Tongue (tissue), 2 donors: Measurements from ENCODE around the gene MAPK8IP1. TPM values are rescaled to one million over a fixed set of nuclear protein-coding genes. Genes with fewer than 3 reads are reported as not detected.
"Not testable (repeated sequence)": the region's sequence is repeated elsewhere in the genome, so short reads cannot be mapped to it uniquely, and the experiment has no call there.

Source experiments
- DNase-seq: peaks from one replicate; pipeline ENCODE4 v3.0.0-alpha.2; 2015
- total RNA-seq: library from RNA; depleted of rRNA; stranded (reverse); fragments of >200 nt; gene quantifications from one replicate; pipeline ENCODE4 v1.2.3, GENCODE V29; 2014

Gene MAPK8IP1
- total RNA-seq, result 12.7 TPM

- peak; percentile 67 for DNase-seq
These were observed at the start of gene MAPK8IP1 for GRCh38 chr11:45885274-45885920. TSS of gene MAPK8IP1 (plus strand) at chr11:45885651. CDS start at chr11:45885821, 170 bp downstream.

- DNase-seq, result no peak
These were observed 46.2 kb upstream of the MAPK8IP1 start for GRCh38 chr11:45839204-45839603.

- not testable (repeated sequence) for DNase-seq
These were observed 45.2 kb upstream of the MAPK8IP1 start for GRCh38 chr11:45840251-45840650.

GRCh38 chr11:45843158-45843924 lies 42.1 kb upstream of the MAPK8IP1 start:
- DNase-seq, result peak; percentile 95

- DNase-seq, result no peak
These were observed 40.5 kb upstream of the MAPK8IP1 start for GRCh38 chr11:45844822-45845578.

- DNase-seq, result no peak
These were observed 39.2 kb upstream of the MAPK8IP1 start for GRCh38 chr11:45846174-45846675.

GRCh38 chr11:45846974-45847910 lies 38.2 kb upstream of the MAPK8IP1 start, which contains the start of gene CRY2:
TSS of gene CRY2 (plus strand) at chr11:45847475. CDS start at chr11:45847491, 16 bp downstream.
- DNase-seq, result peak; percentile 99

GRCh38 chr11:45847911-45848316 lies 37.5 kb upstream of the MAPK8IP1 start:
- DNase-seq, result peak; percentile 73

GRCh38 chr11:45848654-45849081 lies 36.8 kb upstream of the MAPK8IP1 start:
- DNase-seq, result no peak

GRCh38 chr11:45850446-45850845 lies 35.0 kb upstream of the MAPK8IP1 start:
- DNase-seq, result no peak

- DNase-seq, result no peak
These were observed 34.2 kb upstream of the MAPK8IP1 start for GRCh38 chr11:45851228-45851627.

GRCh38 chr11:45852018-45852711 lies 33.3 kb upstream of the MAPK8IP1 start:
- peak; percentile 44 for DNase-seq

GRCh38 chr11:45852712-45853101 lies 32.7 kb upstream of the MAPK8IP1 start:
- DNase-seq, result no peak

- no peak for DNase-seq
These were observed 31.9 kb upstream of the MAPK8IP1 start for GRCh38 chr11:45853332-45854219.

- DNase-seq, result no peak
These were observed 30.1 kb upstream of the MAPK8IP1 start for GRCh38 chr11:45855308-45855707.

GRCh38 chr11:45856044-45856468 lies 29.4 kb upstream of the MAPK8IP1 start:
- peak; percentile 44 for DNase-seq

GRCh38 chr11:45857961-45858474 lies 27.4 kb upstream of the MAPK8IP1 start:
- peak; percentile 88 for DNase-seq

GRCh38 chr11:45858751-45859398 lies 26.6 kb upstream of the MAPK8IP1 start:
- no peak for DNase-seq

- DNase-seq, result peak; percentile 95
These were observed 25.8 kb upstream of the MAPK8IP1 start for GRCh38 chr11:45859661-45860140.
